COLO668 (cell line): ENCODE results near the gene CELF2.
"Not testable (repeated sequence)": the region's sequence is repeated elsewhere in the genome, so short reads cannot be mapped to it uniquely, and the experiment has no call there.

Source experiments
- DNase-seq: peaks from one replicate; lab custom pipeline; 2025; ENCODE audit not compliant: unreplicated experiment; lab: John Stamatoyannopoulos, UW

The CELF2 gene

DNA sequence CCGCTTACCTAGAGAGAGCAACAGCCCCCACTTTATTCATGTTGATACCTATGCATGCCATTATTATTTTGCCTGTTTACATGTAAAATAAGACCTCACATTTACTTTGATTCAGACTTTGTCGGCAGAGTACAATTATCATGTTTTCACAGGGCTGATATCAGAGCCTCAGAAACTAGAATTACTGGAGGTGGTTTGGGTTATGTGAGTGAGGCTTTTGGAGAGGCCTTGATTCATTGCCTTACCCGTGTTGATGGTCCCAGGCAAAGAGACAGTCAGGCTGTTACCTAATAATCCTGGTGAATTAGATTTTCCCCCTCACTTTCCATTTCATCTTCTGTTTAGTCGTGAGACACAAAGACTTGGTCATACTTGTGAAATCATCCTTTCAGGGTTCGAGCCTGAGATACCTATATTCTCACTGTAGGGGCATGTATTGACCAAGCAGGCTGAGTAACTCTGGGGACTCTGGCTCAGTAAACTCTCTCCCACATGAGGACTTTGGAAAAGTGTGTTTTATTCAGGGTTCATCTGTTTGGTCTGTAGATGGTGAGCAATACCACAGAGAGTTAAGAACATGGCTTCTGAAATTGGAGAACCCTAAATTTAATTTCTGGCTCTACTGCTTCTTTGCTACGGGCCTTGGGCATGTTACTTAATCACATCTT, 150.9 kb downstream of the CELF2 start:
- DNase-seq: no peak

DNA sequence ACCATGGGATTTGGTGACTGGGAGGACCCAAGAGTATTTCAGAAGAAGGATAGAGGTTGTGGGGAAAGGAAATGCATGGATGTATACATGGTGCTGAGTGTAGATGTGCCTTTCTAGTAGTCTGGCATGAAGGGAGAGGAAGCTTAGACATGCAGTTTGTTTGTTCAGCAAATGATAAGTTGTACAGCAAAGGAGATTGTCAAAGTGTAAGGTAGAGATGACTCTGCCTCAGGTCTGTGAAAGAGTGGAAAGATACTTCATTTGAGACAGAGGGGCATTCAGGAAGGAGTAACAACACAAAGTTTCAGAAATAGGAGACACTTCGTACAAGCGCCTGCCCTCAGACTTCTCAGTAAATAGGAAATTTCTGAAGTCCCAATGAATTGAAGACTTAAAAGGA, 152.3 kb downstream of the CELF2 start:
- DNase-seq: no peak

- no peak for DNase-seq
Observed at GRCh38 chr10:11170574-11170973, 152.9 kb downstream of the CELF2 start.

DNA sequence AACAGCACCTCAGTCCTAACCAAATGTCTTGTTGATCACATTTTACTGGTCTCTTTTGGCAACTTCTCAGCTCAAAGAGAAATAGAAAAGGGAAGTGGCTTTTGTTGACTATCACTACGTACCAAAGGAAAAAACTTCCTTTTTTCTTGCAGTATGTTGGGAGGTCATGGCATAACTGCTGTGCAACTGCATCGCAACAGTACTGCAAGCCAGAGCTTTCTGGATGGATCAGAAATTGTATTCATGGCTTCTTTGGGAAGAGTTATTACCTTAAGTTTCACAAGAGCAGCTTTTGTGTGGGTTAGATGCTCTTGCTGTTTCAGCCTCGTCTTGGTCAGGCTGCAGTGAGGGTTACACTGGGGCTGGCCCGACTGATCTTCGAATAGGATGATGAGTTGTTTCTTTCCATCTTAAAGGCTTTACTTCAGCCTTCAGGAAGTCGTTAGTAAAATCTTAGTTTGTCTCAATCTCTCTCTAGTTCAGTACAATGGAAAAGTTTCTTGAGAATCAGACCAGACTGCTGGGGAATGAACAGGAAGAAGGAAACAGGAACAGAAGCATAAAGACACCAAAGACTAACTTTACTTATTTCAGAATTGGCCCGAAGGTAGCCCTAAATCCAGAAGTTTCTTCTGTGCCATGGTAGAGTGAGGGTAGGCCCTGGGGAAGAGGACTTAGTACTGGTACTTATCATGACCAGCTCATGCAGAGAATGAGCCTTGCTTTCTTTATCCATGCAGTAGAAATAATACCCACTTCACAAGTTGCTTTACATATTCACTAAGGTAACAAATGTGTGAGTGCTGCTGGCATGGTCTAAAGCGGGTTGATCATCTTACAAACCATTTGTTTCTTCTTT, 153.6 kb downstream of the CELF2 start:
- DNase-seq: no peak

- no peak for DNase-seq
Observed at GRCh38 chr10:11173042-11173441, 155.4 kb downstream of the CELF2 start.

- no peak for DNase-seq
Observed at GRCh38 chr10:11175823-11176243, 158.2 kb downstream of the CELF2 start.

- no peak for DNase-seq
Observed at GRCh38 chr10:11176746-11177145, 159.1 kb downstream of the CELF2 start.

DNA sequence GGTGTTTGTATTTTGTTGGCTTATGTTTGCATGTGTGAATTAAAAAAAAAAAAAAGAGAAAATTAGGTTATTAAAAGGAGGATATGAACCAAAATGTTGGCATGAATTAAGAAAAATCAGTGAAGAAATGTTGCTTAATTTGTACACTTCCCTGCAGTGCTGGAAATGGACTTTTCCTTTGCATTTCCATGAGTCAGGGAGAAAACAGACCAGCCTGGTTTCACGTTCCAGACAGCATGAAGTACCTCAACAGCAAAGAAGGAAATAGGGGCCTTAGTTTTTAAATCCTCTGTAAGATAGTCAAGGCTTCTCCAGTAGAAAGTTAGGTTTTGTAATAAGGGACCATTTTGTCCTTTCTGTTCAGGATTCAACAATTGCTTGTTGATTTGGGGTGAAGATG, 159.7 kb downstream of the CELF2 start:
- DNase-seq: no peak

- no peak for DNase-seq
Observed at GRCh38 chr10:11177926-11178471, 160.3 kb downstream of the CELF2 start.

GRCh38 chr10:11178606-11179515, 161.2 kb downstream of the CELF2 start:
- DNase-seq: no peak

DNA sequence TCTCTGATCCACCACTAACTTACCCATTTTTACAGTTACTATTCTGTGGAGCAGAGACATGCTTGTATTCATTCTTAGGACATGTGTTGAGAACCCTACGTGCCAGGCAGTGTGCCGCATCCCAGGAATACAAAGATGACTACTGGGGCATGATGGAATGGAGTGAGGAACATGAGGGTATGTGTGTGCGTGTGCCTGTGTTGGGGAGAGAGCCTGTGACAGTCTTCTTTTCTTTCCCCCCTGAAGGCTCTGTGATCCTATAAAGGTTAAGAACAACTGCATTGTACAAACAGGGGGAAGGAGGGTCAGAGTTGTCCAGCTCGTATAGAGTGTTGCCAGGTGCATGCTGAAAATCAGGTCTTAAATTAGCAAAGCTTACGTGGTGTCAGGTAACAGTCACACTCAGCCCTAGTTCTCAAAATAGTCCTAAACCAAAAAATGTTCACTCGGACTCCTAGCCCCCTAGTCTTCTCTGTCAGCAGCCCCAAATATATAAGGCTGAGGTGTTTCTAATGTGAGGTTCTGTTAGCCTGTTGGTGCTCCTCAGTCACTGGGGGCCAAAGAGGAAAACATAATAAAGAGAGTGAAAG, 161.9 kb downstream of the CELF2 start:
- no peak for DNase-seq

DNA sequence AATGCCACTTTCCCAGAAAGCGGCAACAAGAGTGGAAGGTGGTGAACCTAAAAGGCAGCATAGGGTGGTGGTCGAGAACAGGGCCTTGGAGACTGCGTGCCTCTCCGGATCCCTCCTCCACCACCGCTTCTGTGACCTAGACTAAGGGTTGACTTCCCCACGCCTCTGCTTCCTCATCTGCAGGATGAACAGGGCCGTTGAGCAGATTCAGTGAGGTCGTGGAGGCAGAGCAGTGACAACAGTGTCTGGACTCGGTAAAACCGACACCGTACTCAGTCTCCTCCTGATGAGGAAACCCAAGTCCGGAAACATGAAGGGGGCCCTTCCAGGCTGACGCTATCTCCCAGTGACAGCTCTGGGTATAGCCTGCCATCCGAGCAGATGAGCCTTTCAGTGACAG, 162.6 kb downstream of the CELF2 start:
- no peak for DNase-seq

DNA sequence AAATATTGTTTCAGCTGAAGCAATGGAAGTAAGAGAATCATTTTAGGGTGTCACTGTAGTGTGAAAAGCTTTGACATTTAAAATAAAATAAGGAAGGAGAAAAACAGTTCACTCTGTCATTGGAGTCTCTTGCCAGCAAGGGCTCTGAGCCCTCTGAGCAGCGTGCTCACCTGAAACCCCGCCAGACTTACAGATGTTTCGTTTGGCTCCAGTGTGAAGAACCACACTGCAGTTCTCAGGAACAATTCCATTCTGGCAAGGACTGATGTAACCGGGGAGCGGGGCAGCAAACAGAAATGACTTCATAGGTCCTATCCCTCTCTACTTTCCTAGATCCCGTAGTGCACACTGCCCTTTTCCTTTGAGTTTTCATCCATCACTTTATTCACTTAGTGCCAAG, 164.3 kb downstream of the CELF2 start:
- DNase-seq: no peak

- no peak for DNase-seq
Observed at GRCh38 chr10:11183015-11183414, 165.3 kb downstream of the CELF2 start.

DNA sequence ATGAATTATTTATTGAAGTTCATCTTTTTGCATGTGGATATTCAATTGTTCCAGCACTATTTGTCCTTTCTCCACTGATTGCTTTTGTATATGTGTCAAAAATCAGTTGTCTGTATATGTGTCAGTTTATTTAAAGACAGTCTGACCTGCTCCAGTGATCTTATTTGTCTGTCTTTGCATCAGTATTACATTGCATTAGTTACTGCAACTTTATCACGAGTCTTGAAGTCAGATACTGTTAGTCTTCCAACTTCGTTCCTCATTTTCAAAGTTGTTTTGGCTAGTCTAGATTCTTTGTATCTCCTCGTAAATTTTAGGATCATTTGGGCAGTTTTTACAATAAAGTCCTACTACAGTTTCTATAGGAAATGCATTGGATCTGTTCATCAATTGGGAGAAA, 166.4 kb downstream of the CELF2 start:
- DNase-seq: no peak

DNA sequence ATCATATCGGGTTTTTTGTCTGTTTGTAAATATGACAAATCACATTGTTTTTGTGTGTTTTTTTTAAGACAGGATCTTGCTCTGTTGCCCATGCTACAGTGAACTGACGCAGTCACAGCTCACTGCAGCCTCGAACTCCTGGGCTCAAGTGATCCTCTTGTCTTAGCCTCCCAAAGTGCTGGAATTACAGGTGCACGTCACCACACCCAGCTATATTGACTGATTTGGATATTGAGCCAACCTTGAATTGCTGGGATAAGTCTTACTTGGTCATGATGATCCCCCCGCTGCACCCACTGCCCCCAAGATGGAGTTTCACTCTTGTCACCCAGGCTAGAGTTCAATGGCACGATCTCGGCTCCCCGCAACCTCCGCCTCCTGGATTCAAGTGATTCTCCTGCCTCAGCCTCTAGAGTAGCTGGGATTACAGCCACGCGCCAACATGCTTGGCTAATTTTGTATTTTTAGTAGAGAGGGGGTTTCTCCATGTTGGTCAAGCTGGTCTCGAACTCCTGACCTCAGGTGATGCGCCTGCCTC, 167.5 kb downstream of the CELF2 start:
- not testable (repeated sequence) for DNase-seq

DNA sequence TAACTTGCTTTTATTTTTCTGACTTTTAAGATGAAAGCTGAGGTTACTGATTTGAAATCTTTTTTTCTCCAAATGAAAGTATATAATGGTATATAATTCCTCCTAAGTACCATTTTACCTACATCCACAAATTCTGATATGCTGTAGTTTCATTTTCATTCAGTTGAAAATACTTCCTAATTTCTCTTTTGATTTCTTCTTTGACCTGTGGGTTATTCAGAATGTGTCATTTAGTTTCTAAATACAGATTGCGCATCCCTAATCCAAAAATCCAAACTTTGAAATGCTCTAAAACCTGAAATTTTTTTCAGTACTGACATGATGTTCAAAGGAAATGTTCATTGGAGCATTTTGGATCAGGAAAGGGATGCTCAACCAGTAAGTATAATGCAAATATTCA, 168.7 kb downstream of the CELF2 start:
- DNase-seq: no peak

DNA sequence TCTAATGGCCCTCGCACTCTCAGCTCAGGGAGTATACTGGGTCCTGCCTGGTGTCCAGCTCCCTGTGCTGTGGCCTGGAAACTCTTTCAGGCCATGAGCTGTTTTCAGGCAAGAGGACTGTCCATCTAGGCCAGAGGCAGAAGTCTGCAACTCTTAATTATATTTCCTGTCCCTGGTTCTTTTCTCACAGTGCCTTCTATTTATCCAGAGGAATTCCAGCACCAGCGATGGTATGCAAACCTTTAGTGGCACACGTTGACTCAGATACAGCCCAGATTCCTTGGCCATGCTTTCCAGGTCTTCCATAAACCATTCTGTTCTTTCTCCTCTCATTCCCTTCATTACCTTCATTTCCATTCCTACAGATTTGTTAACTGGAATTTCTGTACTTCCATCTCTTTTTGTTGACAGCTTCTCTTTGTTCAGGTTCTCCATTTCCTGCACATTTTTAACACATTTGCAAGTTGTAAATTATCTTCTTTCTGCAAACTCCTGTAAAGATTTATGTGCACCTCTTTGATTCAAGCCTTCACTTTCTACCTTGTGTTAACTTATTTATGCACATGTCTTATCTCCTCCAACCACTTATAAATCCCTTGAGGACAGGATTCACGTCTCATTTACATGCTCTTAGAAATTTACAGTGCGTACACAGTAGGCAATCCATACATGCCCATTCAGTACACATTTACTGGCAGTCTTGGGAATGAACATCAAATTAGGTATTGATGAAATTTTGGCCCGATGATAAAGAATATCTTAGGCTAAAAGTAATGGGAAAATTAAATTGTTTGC, 172.1 kb downstream of the CELF2 start:
- no peak for DNase-seq

DNA sequence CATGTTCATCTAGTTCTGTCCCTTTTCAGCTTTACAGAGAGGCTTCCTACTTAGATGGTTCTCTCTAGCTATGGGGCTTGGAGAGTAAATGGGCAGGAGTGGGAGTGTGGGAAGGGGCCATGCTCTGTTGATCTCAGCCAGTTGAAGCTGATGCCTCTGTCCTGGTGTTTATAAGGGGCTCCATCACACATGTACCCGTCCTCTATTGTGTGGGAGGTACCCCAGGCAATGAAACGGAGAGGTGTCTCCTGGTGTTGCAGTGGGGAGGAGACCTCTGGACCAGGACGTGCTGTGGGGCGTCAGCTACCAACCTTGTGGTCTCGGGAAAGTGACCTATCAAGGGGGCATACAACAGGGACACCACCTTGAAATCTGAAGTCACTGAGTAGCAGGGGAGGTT, 173.5 kb downstream of the CELF2 start:
- DNase-seq: no peak

DNA sequence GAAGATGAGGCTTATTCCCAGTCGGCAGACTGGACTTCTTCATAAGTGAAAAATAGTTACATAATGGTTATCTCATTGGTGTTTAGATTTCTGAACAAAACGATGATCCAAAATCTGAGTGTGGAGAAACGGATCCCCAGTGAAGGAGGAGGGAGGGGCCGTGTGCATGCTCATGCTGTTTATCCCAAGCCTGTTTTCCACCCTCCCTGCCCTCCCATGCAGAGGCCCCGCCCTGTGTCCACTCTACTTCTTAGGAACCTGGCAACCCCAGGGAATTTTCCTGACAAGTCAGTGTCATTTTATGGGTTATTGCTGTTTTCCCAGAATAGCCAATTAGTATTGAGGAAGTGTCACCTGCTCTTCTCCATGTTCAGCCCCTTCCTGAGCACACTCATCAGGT, 174.0 kb downstream of the CELF2 start:
- DNase-seq: no peak
